Right lung (tissue), 5 donors: ENCODE results near the gene KLHL11. TPM values are rescaled to one million over a fixed set of nuclear protein-coding genes. Genes with fewer than 3 reads are reported as not detected.
A peak's percentile ranks its signal among the peaks of the same experiment; 100 is the strongest.

Experiments used
- DNase-seq, 2 donors: peaks; one replicate each; pipeline ENCODE4 v3.0.0-alpha.2; 2013
- polyA plus RNA-seq, 5 donors: library from polyadenylated mRNA; unstranded; fragments of 120-200 nt; gene quantifications; one replicate each; pipeline versions ENCODE4 v1.2.1 to v1.2.3, GENCODE V29; 2013; ENCODE audit warnings: inconsistent platforms in 1 of 5, low replicate concordance in 1 of 5; ENCODE audit not compliant: insufficient read length in 5 of 5, insufficient read depth in 1 of 5

Gene KLHL11
- polyA plus RNA-seq, 5 donors, result 6.2 to 10.7 (median 9.4) TPM

- peak; percentile 83 to 89 for DNase-seq
These were observed 53.5 kb downstream of the KLHL11 start, which contains the start of gene P3H4 for GRCh38 chr17:41811549-41812380. TSS of gene P3H4 (minus strand) at chr17:41811949. CDS start at chr17:41811915, 34 bp downstream.

GRCh38 chr17:41810659-41811548 is 54.3 kb downstream of the KLHL11 start:
- no peak for DNase-seq

- no peak for DNase-seq
These were observed 58.4 kb downstream of the KLHL11 start for GRCh38 chr17:41806685-41807445.

Other genes starting within 250 kb of the KLHL11 start
- 10 to 100 TPM in 2 of 5 donors, 1 to 10 TPM in 3; 2.6 to 12.1 (median 5.5) TPM for gene KRT17, start 240.8 kb downstream of the KLHL11 start, polyA plus RNA-seq
- 100 to 1,000 TPM; 648 to 772 (median 688) TPM for gene EIF1, start 176.5 kb downstream of the KLHL11 start, polyA plus RNA-seq
- gene GAST, start 153.1 kb downstream of the KLHL11 start, polyA plus RNA-seq, result not detected
- gene HAP1, start 130.8 kb downstream of the KLHL11 start, polyA plus RNA-seq, result under 1 TPM; 0.18 to 0.60 (median 0.49) TPM
- gene JUP, start 78.7 kb downstream of the KLHL11 start, polyA plus RNA-seq, result 100 to 1,000 TPM in 3 of 5 donors, 10 to 100 TPM in 2; 81.3 to 137 (median 103) TPM
- 10 to 100 TPM; 23.9 to 46.8 (median 32.1) TPM for gene P3H4, start 53.5 kb downstream of the KLHL11 start, polyA plus RNA-seq
- 100 to 1,000 TPM; 108 to 162 (median 140) TPM for gene FKBP10, start 52.4 kb downstream of the KLHL11 start, polyA plus RNA-seq
- 100 to 1,000 TPM in 3 of 5 donors, 10 to 100 TPM in 2; 86.8 to 105 (median 103) TPM for gene NT5C3B, start 29.2 kb downstream of the KLHL11 start, polyA plus RNA-seq
- under 1 TPM in 4 of 5 donors, not detected in 1; 0.14 to 0.28 (median 0.24) TPM for gene KLHL10, start 27.6 kb downstream of the KLHL11 start, polyA plus RNA-seq
- 10 to 100 TPM; 69.8 to 87.7 (median 72.1) TPM for gene ACLY, start 53.5 kb upstream of the KLHL11 start, polyA plus RNA-seq
- 1 to 10 TPM; 3.8 to 8.8 (median 6.0) TPM for gene ODAD4, start 65.2 kb upstream of the KLHL11 start, polyA plus RNA-seq
- gene CNP, start 101.4 kb upstream of the KLHL11 start, polyA plus RNA-seq, result 10 to 100 TPM; 49.6 to 78.5 (median 55.9) TPM
- gene DNAJC7, start 152.0 kb upstream of the KLHL11 start, polyA plus RNA-seq, result 100 to 1,000 TPM; 121 to 167 (median 149) TPM
- gene NKIRAS2, start 154.7 kb upstream of the KLHL11 start, polyA plus RNA-seq, result 10 to 100 TPM; 37.6 to 56.9 (median 42.2) TPM
- 1 to 10 TPM; 3.6 to 5.0 (median 4.6) TPM for gene C17orf113, start 185.2 kb upstream of the KLHL11 start, polyA plus RNA-seq
- gene ZNF385C, start 233.1 kb upstream of the KLHL11 start, polyA plus RNA-seq, result 1 to 10 TPM; 2.6 to 3.9 (median 3.0) TPM
- 10 to 100 TPM; 13.9 to 20.1 (median 18.8) TPM for gene DHX58, start 247.3 kb upstream of the KLHL11 start, polyA plus RNA-seq